A549 (cell line): Measurements from ENCODE around the gene GGCX. TPM values are rescaled to one million over a fixed set of nuclear protein-coding genes. Genes with fewer than 3 reads are reported as not detected.

Experiments
- ATAC-seq, 2 experiments: fragments of 200-7000 bp in 1 of 2; fragments of >200 bp in 1 of 2; cut with Nextera tagmentation in 1 of 2; cut with Tn5 transposase in 1 of 2; 3 replicates each; pipeline versions ENCODE4 v1.8.0 to v1.9.1; 2018 to 2020; ENCODE audit warnings: mild to moderate bottlenecking in 1 of 2, moderate library complexity in 1 of 2
- CTCF ChIA-PET: fragments of 300-600 bp; sonication (Branson Sonifier 250); formaldehyde crosslinking; extraction: SDS; loops from one replicate; lab custom pipeline; 2021; ENCODE audit warnings: antibody characterized with exemption, inconsistent platforms; lab: Yijun Ruan, JAX
- POLR2A ChIA-PET: fragments of 350-600 bp; formaldehyde crosslinking; extraction: SDS; loops from one replicate; lab custom pipeline; 2021; ENCODE audit warnings: antibody characterized with exemption, inconsistent platforms; lab: Yijun Ruan, JAX
- DNase-seq, 2 experiments: peaks; one replicate each; pipeline versions ENCODE4 v3.0.0 to v3.0.0-alpha.2; 2011 to 2016; ENCODE audit warnings: low read depth in 1 of 2, low spot score in 1 of 2
- FAIRE-seq: peaks from 2 replicates; lab custom pipeline; 2011; peaks lifted over from hg19 to GRCh38; lab: Jason Lieb, UNC
- H3K27ac ChIP-seq, 2 experiments: fragments of >200 bp; sonication (Bioruptor Twin); formaldehyde crosslinking; 3 replicates each; pipeline ENCODE4 v1.5.1; 2016 to 2017
- H3K4me1 ChIP-seq: fragments of >200 bp; sonication (Bioruptor Twin); formaldehyde crosslinking; 3 replicates; pipeline ENCODE4 v1.6.1; 2016
- H3K4me2 ChIP-seq: fragments of >200 bp; sonication (Bioruptor Twin); formaldehyde crosslinking; 3 replicates; pipeline ENCODE4 v1.6.1; 2016
- H3K4me3 ChIP-seq: fragments of >200 bp; sonication (Bioruptor Twin); formaldehyde crosslinking; 3 replicates; pipeline ENCODE4 v1.5.1; 2016
- H3K9me3 ChIP-seq: fragments of >200 bp; sonication (Bioruptor Twin); formaldehyde crosslinking; 3 replicates; pipeline ENCODE4 v1.6.1; 2016
- BCL3 ChIP-seq: fragments of >200 bp; sonication (Bioruptor Twin); formaldehyde crosslinking; IDR thresholded peaks from 3 replicates; pipeline ENCODE4 v1.6.1; 2016
- BHLHE40 ChIP-seq: IDR thresholded peaks from 2 replicates; pipeline ENCODE4 v1.6.1; 2012; ENCODE audit warnings: low read depth, low read length, inconsistent platforms
- CHD2 ChIP-seq: fragments of 150-350 bp; IDR thresholded peaks from 2 replicates; pipeline ENCODE4 v1.6.1; 2014; ENCODE audit warnings: low read length; ENCODE audit not compliant: partially characterized antibody
- FOXS1 ChIP-seq: fragments of 250-450 bp; sonication (Bioruptor Pico); IDR thresholded peaks from 2 replicates; pipeline ENCODE4 v1.5.0; 2020; ENCODE audit warnings: mild to moderate bottlenecking, moderate library complexity
- HOXB13 ChIP-seq: fragments of 250-450 bp; sonication (Bioruptor Pico); IDR thresholded peaks from 2 replicates; pipeline ENCODE4 v1.5.0; 2020; ENCODE audit warnings: low read depth, mild to moderate bottlenecking, moderate library complexity
- HOXB5 ChIP-seq: fragments of 250-450 bp; sonication (Bioruptor Pico); IDR thresholded peaks from 2 replicates; pipeline ENCODE4 v1.5.0; 2020; ENCODE audit warnings: mild to moderate bottlenecking, moderate library complexity
- JUN ChIP-seq, 2 experiments: fragments of >200 bp; sonication (Bioruptor Twin); formaldehyde crosslinking; IDR thresholded peaks; 2 replicates in 1 of 2; 3 replicates in 1 of 2; pipeline ENCODE4 v1.6.1; 2016 to 2017
- MAFK ChIP-seq: fragments of 450-650 bp; IDR thresholded peaks from 2 replicates; pipeline ENCODE4 v1.6.1; 2014; ENCODE audit not compliant: partially characterized antibody
- NFE2L2 ChIP-seq: fragments of 150-350 bp; conservative IDR thresholded peaks from 2 replicates; pipeline ENCODE4 v1.6.1; 2014; ENCODE audit warnings: low read length
- NPAS2 ChIP-seq: fragments of 250-450 bp; sonication (Bioruptor Pico); IDR thresholded peaks from 2 replicates; pipeline ENCODE4 v1.8.0; 2022; ENCODE audit warnings: mild to moderate bottlenecking, moderate library complexity, borderline replicate concordance
- REST ChIP-seq: fragments of 200-600 bp; sonication (generic); IDR thresholded peaks from 2 replicates; pipeline ENCODE4 v1.6.1; 2016; ENCODE audit warnings: antibody characterized with exemption, mild to moderate bottlenecking, moderate library complexity
- RFX5 ChIP-seq: fragments of 450-650 bp; IDR thresholded peaks from 2 replicates; pipeline ENCODE4 v1.7.1; 2014; ENCODE audit warnings: antibody characterized with exemption, mild to moderate bottlenecking, moderate library complexity
- RNF2 ChIP-seq: fragments of 200-600 bp; sonication (generic); IDR thresholded peaks from 2 replicates; pipeline ENCODE4 v1.6.1; 2016; ENCODE audit warnings: low read depth, mild to moderate bottlenecking, antibody characterized with exemption, moderate library complexity, borderline replicate concordance
- SMC3 ChIP-seq: fragments of >200 bp; sonication (Bioruptor Twin); formaldehyde crosslinking; IDR thresholded peaks from 3 replicates; pipeline ENCODE4 v1.6.1; 2018; ENCODE audit warnings: inconsistent platforms
- TFCP2L1 ChIP-seq: fragments of 250-450 bp; sonication (Bioruptor Pico); IDR thresholded peaks from 2 replicates; pipeline ENCODE4 v1.5.0; 2021; ENCODE audit warnings: mild to moderate bottlenecking
- USF2 ChIP-seq: fragments of 450-650 bp; IDR thresholded peaks from 2 replicates; pipeline ENCODE4 v1.6.1; 2014; ENCODE audit warnings: antibody characterized with exemption
- WGBS: methylation state at CpG from one replicate; pipeline ENCODE4 v1.1.6; 2017; ENCODE audit errors: missing lambda C conversion rate; 5-methylcytosine and 5-hydroxymethylcytosine counted together
- polyA plus RNA-seq, 4 experiments: library from polyadenylated mRNA; depleted of rRNA in 3 of 4; stranded (reverse); fragments of >200 nt; fragmentation: RNase III in 1 of 4; extraction: RNeasy Plus Mini Kit Qiagen cat#74134 plus additional on column Dnase treatment in 1 of 4; gene quantifications; 2 replicates in 3 of 4; 3 replicates in 1 of 4; pipeline ENCODE4 v1.2.3, GENCODE V29; 2011 to 2017
- TF ChIP-seq, protein P1 (sequence below): IDR thresholded peaks from 2 replicates; pipeline ENCODE4 v1.6.1; 2012
- TF ChIP-seq, protein P2 (sequence below): fragments of 150-350 bp; IDR thresholded peaks from 2 replicates; pipeline ENCODE4 v1.6.1; 2014; ENCODE audit warnings: low read depth, mild to moderate bottlenecking, low read length

Gene GGCX
- polyA plus RNA-seq, 2 of the 4 experiments (the other 2 are of a cell fraction), result 39.0 to 55.1 TPM

GRCh38 chr2:85523062-85523902 is 38.0 kb downstream of the GGCX start:
- 52% methylated on average over 8 of the region's 8 CpGs for WGBS
- Histone ChIP-seq H3K4me1 (peaks cover 23% of the 10 kb centered on the region), H3K27ac (peak overlapping the region; percentile 18 to 65; a peak in 4 of 6 replicates), H3K4me2 (0 out of 3 replicates have a peak overlapping the region, but pooled peaks have one; percentile 5), H3K9me3 (no peaks in the 10 kb centered on the region), H3K4me3 (no peak overlapping the region)
- ATAC-seq (peak in 1 of 2 experiments; percentile 36; a peak in 4 of 6 replicates), FAIRE-seq (no peak), DNase-seq (peak in 1 of 2 experiments; percentile 56)
- ChIA-PET POLR2A (interaction anchor here (0.8 to 2.8 kb wide), 4 partner anchors 16 to 105 kb away, joined by 3 to 31 read pairs (median 4); partner anchors contain the start of genes MAT2A and SH2D6), CTCF (interaction anchor here (0.5 to 15.1 kb wide), 8 partner anchors 12 to 223 kb away, joined by 3 to 145 read pairs (median 4); partner anchors contain the start of gene MAT2A)
- TF ChIP-seq NPAS2 (CRISPR knock-in tag) (no peak), RNF2 (no peak), RFX5 (no peak), MAFK (peak; percentile 57), USF2 (peak; percentile 40; the same call in 1 of the 2 replicates)
- TF ChIP-seq, protein P1, sequence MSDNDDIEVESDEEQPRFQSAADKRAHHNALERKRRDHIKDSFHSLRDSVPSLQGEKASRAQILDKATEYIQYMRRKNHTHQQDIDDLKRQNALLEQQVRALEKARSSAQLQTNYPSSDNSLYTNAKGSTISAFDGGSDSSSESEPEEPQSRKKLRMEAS, result no peak

DNA sequence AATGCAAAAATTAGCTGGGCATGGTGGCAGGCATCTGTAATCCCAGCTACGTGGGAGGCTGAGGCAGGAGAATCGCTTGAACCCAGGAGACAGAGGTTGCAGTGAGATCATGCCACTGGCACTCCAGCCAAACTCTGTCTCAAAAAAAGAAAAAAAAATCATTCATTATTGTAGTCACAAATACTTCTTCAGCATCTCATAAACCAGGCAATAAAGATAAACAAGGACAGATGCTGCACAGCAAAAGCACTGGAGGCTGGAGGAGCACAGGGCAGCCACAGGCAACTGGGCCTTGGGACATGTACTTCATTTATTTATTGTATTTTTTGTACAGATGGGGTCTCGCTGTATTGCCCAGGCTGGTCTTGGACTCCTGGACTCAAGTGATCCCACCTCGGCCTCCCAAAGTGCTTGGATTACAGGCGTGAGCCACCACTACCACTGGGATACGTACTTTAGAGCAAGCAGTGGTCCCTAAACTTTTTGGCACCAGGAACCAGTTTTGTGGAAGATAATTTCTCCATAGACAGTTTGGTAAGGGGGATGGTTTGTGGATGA is 39.1 kb downstream of the GGCX start:
- Histone ChIP-seq H3K27ac (no peak overlapping the region), H3K4me1 (peaks cover 29% of the 10 kb centered on the region), H3K4me2 (no peak overlapping the region), H3K4me3 (no peak overlapping the region), H3K9me3 (no peaks in the 10 kb centered on the region)
- 89% methylated on average over 6 of the region's 6 CpGs for WGBS
- CTCF ChIA-PET, result interaction anchor here (3.4 to 15.1 kb wide), 2 partner anchors 13 to 101 kb away, joined by 14 to 145 read pairs; partner anchors contain the start of gene MAT2A
- DNase-seq, result no peak
- POLR2A ChIA-PET, result interaction anchor here (2.8 kb wide), 1 partner anchor 17 kb away, joined by 31 read pairs; the partner anchor contains the start of gene MAT2A
- FAIRE-seq, result no peak
- TF ChIP-seq SMC3, result no peak
- no peak for TF ChIP-seq BCL3
- TF ChIP-seq FOXS1 (CRISPR knock-in tag), result no peak
- no peak for TF ChIP-seq CHD2
- no peak for TF ChIP-seq BHLHE40
- no peak for TF ChIP-seq NFE2L2
- TF ChIP-seq REST, result no peak
- TF ChIP-seq, protein P2, sequence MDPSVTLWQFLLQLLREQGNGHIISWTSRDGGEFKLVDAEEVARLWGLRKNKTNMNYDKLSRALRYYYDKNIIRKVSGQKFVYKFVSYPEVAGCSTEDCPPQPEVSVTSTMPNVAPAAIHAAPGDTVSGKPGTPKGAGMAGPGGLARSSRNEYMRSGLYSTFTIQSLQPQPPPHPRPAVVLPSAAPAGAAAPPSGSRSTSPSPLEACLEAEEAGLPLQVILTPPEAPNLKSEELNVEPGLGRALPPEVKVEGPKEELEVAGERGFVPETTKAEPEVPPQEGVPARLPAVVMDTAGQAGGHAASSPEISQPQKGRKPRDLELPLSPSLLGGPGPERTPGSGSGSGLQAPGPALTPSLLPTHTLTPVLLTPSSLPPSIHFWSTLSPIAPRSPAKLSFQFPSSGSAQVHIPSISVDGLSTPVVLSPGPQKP, result no peak
- TF ChIP-seq HOXB5 (CRISPR knock-in tag), result no peak
- TF ChIP-seq HOXB13 (CRISPR knock-in tag), result no peak
- no peak for TF ChIP-seq JUN (IDR thresholded peaks at IDR 0.05)
- TF ChIP-seq TFCP2L1 (CRISPR knock-in tag), result no peak
- no peak for ATAC-seq
